ENCODE measurements around the gene NOP9.

DNA sequence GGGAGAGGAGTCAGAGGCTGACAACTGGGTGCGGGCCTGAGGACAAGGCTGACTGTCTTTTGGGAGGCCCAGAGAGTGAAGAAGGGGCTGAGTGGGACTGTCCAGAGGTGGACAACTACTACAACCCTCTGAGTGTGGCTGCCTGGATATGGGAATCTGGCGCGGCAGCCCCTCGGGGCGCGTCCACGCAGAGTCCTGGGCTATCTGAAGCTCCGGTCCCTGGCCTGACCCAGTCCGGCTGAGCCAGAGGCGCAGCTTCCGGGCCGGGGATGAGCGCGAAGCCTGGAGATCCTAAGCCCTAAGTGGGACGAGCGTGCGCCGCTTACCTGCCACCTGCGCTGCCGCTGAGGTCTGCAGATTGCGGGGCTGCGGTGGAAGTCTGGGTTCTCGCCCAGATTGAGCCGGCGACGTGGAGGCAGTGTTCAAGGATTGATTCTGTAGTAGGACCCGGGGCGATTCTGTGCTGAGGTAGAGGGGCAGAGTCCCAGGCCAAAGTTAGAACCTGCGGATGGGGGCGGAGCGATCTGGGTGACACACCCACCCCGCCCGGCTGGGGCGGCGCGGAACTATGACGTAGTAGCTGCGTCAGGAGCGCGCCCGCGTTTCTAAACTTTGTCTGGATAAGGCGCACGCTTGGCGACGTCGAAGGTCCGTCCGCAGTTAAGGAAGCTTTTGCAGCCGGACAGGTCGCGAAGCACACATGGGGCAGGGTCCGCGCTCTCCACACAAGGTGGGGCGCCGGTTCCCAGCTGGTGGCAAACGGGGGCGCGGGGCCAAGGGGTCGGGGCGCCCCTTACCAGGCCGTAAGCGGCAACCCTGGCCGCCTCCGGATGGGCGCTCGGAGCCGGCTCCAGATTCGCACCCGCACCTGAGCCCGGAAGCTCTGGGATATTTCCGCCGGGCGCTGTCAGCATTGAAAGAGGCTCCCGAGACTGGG lies at the start of gene NOP9, which contains the start of gene DHRS1:
- TF ChIP-seq, protein P1, sequence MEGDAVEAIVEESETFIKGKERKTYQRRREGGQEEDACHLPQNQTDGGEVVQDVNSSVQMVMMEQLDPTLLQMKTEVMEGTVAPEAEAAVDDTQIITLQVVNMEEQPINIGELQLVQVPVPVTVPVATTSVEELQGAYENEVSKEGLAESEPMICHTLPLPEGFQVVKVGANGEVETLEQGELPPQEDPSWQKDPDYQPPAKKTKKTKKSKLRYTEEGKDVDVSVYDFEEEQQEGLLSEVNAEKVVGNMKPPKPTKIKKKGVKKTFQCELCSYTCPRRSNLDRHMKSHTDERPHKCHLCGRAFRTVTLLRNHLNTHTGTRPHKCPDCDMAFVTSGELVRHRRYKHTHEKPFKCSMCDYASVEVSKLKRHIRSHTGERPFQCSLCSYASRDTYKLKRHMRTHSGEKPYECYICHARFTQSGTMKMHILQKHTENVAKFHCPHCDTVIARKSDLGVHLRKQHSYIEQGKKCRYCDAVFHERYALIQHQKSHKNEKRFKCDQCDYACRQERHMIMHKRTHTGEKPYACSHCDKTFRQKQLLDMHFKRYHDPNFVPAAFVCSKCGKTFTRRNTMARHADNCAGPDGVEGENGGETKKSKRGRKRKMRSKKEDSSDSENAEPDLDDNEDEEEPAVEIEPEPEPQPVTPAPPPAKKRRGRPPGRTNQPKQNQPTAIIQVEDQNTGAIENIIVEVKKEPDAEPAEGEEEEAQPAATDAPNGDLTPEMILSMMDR (IDR thresholded peaks at IDR 0.05 in 2 of 3, conservative IDR thresholded peaks at IDR 0.05 in 1 of 3; ENCODE audit: borderline replicate concordance in 1 of 3, insufficient read depth in 1 of 3, low read depth in 2 of 3, low read length in 2 of 3) = no peak
- TF ChIP-seq EZH2 (IDR thresholded peaks at IDR 0.05) (no peak), POLR2AphosphoS5 (IDR thresholded peaks at IDR 0.05; ENCODE audit: low read depth, low read length) (peak; percentile 90)
